HCT116 (cell line): Measurements from ENCODE around the gene RRAD. TPM values are rescaled to one million over a fixed set of nuclear protein-coding genes. Genes with fewer than 3 reads are reported as not detected.

Source experiments
- ATAC-seq: fragments of 200-7000 bp; cut with Tn5 transposase; 2 replicates; pipeline ENCODE4 v1.9.1; 2020; ENCODE audit warnings: mild to moderate bottlenecking, moderate library complexity
- BruUV-seq: library from RNA; stranded (reverse); fragments of 400-500 nt; replicated peaks from 2 replicates; lab custom pipeline; 2021; lab: Mats Ljungman, UMichigan
- CTCF ChIA-PET: fragments of 300-600 bp; sonication (Branson Sonifier 250); formaldehyde crosslinking; loops from one replicate; lab custom pipeline; 2021; ENCODE audit warnings: antibody characterized with exemption; lab: Charles Lee
- POLR2A ChIA-PET: fragments of 300-600, 350-600 bp; sonication (Branson Sonifier 250); formaldehyde crosslinking; loops from one replicate; lab custom pipeline; 2021; ENCODE audit warnings: antibody characterized with exemption; lab: Charles Lee
- RAD21 ChIA-PET, 2 experiments: fragments of 300-600 bp; sonication (Branson Sonifier 250); formaldehyde crosslinking; loops; one replicate each; lab custom pipeline; 2023; ENCODE audit warnings: low total read pairs in 2 of 2; ENCODE audit not compliant: uncharacterized antibody in 2 of 2, unreplicated experiment in 2 of 2, low non-redundant PET in 1 of 2; lab: Charles Lee
- DNase-seq: peaks from one replicate; pipeline ENCODE4 v3.0.0-alpha.2; 2010; ENCODE audit warnings: low read depth, low spot score
- H2AFZ ChIP-seq: fragments of 200-600 bp; shearing (Covaris generic), sonication (generic); 2 replicates; pipeline ENCODE4 v1.6.1; 2017; ENCODE audit warnings: low read depth, mixed run types, mixed read lengths, antibody characterized with exemption, low read length; ENCODE audit not compliant: poor library complexity, severe bottlenecking
- H3K27ac ChIP-seq: 2 replicates; pipeline ENCODE4 v1.5.1; 2012; ENCODE audit warnings: low read depth, low read length
- H3K27me3 ChIP-seq: fragments of 200-600 bp; sonication (generic); 2 replicates; pipeline ENCODE4 v1.6.1; 2016; ENCODE audit warnings: mixed run types, low read length, mixed read lengths; ENCODE audit not compliant: insufficient read depth
- H3K36me3 ChIP-seq, 2 experiments: fragments of 200-500 bp in 1 of 2; fragments of 200-600 bp in 1 of 2; sonication (Bioruptor generic) in 1 of 2; sonication (generic) in 1 of 2; 2 replicates each; pipeline versions ENCODE4 v1.5.1 to v1.6.1; 2014 to 2016; ENCODE audit warnings: low read length in 2 of 2, inconsistent platforms in 1 of 2, mixed read lengths in 1 of 2, mixed run types in 1 of 2; ENCODE audit not compliant: insufficient read depth in 2 of 2, control insufficient read depth in 1 of 2
- H3K4me1 ChIP-seq, 2 experiments: fragments of 200-600 bp in 1 of 2; sonication (generic) in 1 of 2; 2 replicates each; pipeline versions ENCODE4 v1.5.1 to v1.6.1; 2012 to 2017; ENCODE audit warnings: low read length in 2 of 2, inconsistent platforms in 1 of 2, mild to moderate bottlenecking in 1 of 2, mixed read lengths in 1 of 2, mixed run types in 1 of 2, moderate library complexity in 1 of 2; ENCODE audit not compliant: insufficient read depth in 2 of 2, control insufficient read depth in 1 of 2
- H3K4me2 ChIP-seq: fragments of 200-600 bp; sonication (generic); 2 replicates; pipeline ENCODE4 v1.6.1; 2017; ENCODE audit warnings: mixed run types, low read length, mixed read lengths
- H3K4me3 ChIP-seq, 2 experiments: fragments of 200-600 bp in 1 of 2; sonication (generic) in 1 of 2; replicated peaks in 1 of 2; 2 replicates each; pipeline ENCODE4 v1.5.1; 2011 to 2016; ENCODE audit warnings: low read length in 2 of 2, control low read depth in 1 of 2, low read depth in 1 of 2, mild to moderate bottlenecking in 1 of 2, mixed read lengths in 1 of 2, mixed run types in 1 of 2
- H3K79me2 ChIP-seq: fragments of 200-600 bp; sonication (generic); 2 replicates; pipeline ENCODE4 v1.6.1; 2017; ENCODE audit warnings: mild to moderate bottlenecking, mixed run types, low read length, moderate library complexity, mixed read lengths; ENCODE audit not compliant: insufficient read depth
- H3K9ac ChIP-seq: fragments of 200-600 bp; sonication (generic); 2 replicates; pipeline ENCODE4 v1.6.1; 2016; ENCODE audit warnings: low read length, mixed read lengths
- H3K9me2 ChIP-seq: fragments of 200-600 bp; sonication (generic), shearing (Covaris generic); 2 replicates; pipeline ENCODE4 v1.6.1; 2017; ENCODE audit warnings: mixed run types, mild to moderate bottlenecking, moderate library complexity; ENCODE audit not compliant: insufficient read depth
- H3K9me3 ChIP-seq, 2 experiments: fragments of 200-500 bp in 1 of 2; fragments of 200-600 bp in 1 of 2; sonication (Bioruptor generic) in 1 of 2; sonication (generic) in 1 of 2; 2 replicates each; pipeline ENCODE4 v1.6.1; 2014 to 2017; ENCODE audit warnings: low read length in 2 of 2, mixed read lengths in 2 of 2, inconsistent platforms in 1 of 2, low read depth in 1 of 2, mild to moderate bottlenecking in 1 of 2, mixed run types in 1 of 2, moderate library complexity in 1 of 2; ENCODE audit not compliant: control insufficient read depth in 1 of 2, insufficient read depth in 1 of 2
- H4K20me1 ChIP-seq: fragments of 200-600 bp; sonication (generic), shearing (Covaris generic); 2 replicates; pipeline ENCODE4 v1.6.1; 2017; ENCODE audit warnings: mixed run types, mild to moderate bottlenecking, moderate library complexity; ENCODE audit not compliant: insufficient read depth
- ATF3 ChIP-seq: IDR thresholded peaks from 2 replicates; pipeline ENCODE4 v1.6.1; 2012
- CEBPB ChIP-seq: IDR thresholded peaks from 2 replicates; pipeline ENCODE4 v1.6.1; 2012; ENCODE audit warnings: low read depth
- EGR1 ChIP-seq: IDR thresholded peaks from 2 replicates; pipeline ENCODE4 v1.6.1; 2012; ENCODE audit warnings: low read depth
- ELF1 ChIP-seq: IDR thresholded peaks from 2 replicates; pipeline ENCODE4 v1.6.1; 2012; ENCODE audit warnings: low read depth, borderline replicate concordance
- EZH2phosphoT487 ChIP-seq: fragments of 200-600 bp; IDR thresholded peaks from 2 replicates; pipeline ENCODE4 v1.6.1; 2018; ENCODE audit warnings: antibody characterized with exemption, borderline replicate concordance
- JUND ChIP-seq: IDR thresholded peaks from 2 replicates; pipeline ENCODE4 v1.6.1; 2012
- POLR2A ChIP-seq: IDR thresholded peaks from 2 replicates; pipeline ENCODE4 v1.7.0; 2011; ENCODE audit warnings: borderline replicate concordance; ENCODE audit not compliant: insufficient read depth, insufficient read length; ENCODE audit errors: extremely low read depth
- RAD21 ChIP-seq: IDR thresholded peaks from 2 replicates; pipeline ENCODE4 v1.6.1; 2012; ENCODE audit warnings: low read depth, mild to moderate bottlenecking
- REST ChIP-seq: IDR thresholded peaks from 2 replicates; pipeline ENCODE4 v1.6.1; 2012; ENCODE audit warnings: low read depth
- SP1 ChIP-seq: IDR thresholded peaks from 2 replicates; pipeline ENCODE4 v1.6.1; 2012; ENCODE audit warnings: low read depth
- SRF ChIP-seq: IDR thresholded peaks from 2 replicates; pipeline ENCODE4 v1.6.1; 2012; ENCODE audit warnings: low read depth
- TCF7L2 ChIP-seq: IDR thresholded peaks from 2 replicates; pipeline ENCODE4 v1.7.0; 2011; ENCODE audit warnings: borderline replicate concordance, inconsistent platforms; ENCODE audit not compliant: insufficient read depth, insufficient read length; ENCODE audit errors: extremely low read depth
- YY1 ChIP-seq: IDR thresholded peaks from 2 replicates; pipeline ENCODE4 v1.6.1; 2011; ENCODE audit warnings: low read length, low read depth, moderate library complexity, mild to moderate bottlenecking; ENCODE audit not compliant: insufficient replicate concordance; ENCODE audit errors: extremely low read depth
- ZBTB33 ChIP-seq: IDR thresholded peaks from 2 replicates; pipeline ENCODE4 v1.6.1; 2011; ENCODE audit warnings: mild to moderate bottlenecking, low read length, moderate library complexity; ENCODE audit not compliant: insufficient replicate concordance; ENCODE audit errors: extremely low read depth
- intact Hi-C: fragments of 100-400 bp; cut with micrococcal nuclease; formaldehyde crosslinking; loops from 2 replicates; pipeline ENCODE4 v1.10.0; 2022
- total RNA-seq: library from RNA; stranded (reverse); gene quantifications from one replicate; pipeline ENCODE4 v1.2.1, GENCODE V29; 2021; ENCODE audit not compliant: unreplicated experiment

Gene RRAD
- total RNA-seq, 1 experiment from 2014 or later = 2.2 TPM

DNA sequence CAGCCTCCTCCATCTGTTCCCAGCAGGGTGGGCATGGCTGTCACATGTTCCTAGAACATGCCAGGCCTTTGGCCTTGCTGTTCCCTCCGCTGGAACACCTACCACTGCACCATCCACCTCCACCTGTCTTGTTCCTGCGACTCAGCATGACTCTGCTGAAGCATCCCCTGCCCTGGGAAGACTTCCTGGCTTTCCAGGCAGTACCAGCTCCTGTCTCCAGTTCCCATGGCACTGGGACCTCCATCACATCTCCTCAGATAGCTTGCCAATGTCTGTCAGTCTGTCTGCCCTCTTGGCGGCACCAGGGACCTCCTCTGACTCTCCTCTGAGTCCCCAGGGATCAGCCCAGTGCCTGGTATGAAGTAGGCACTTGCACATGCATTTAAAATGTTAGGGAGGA is 29.3 kb downstream of the RRAD start:
- POLR2A ChIA-PET = no interaction called here
- no peak overlapping the region for H3K4me2 ChIP-seq
- ATAC-seq = no peak

More for the DNA sequence above, 29.3 kb downstream of the RRAD start:
- intact Hi-C loops = loop anchor here (1.0 to 10.0 kb wide), 4 partner anchors 32 to 209 kb away; partner anchors contain the start of gene PHAF1
- Histone ChIP-seq H4K20me1 (no peaks in the 10 kb centered on the region), H3K36me3 (no peaks in the 10 kb centered on the region; a peak in 1 of 4 replicates), H3K79me2 (no peaks in the 10 kb centered on the region), H3K4me3 (no peak overlapping the region), H3K9ac (no peak overlapping the region), H3K27ac (no peak overlapping the region), H2AFZ (no peak overlapping the region), H3K4me1 (peaks cover 7 to 12% of the 10 kb centered on the region in 2 experiments; a peak in 3 of 4 replicates), H3K9me2 (no peaks in the 10 kb centered on the region), H3K9me3 (no peaks in the 10 kb centered on the region), H3K27me3 (no peaks in the 10 kb centered on the region)
- RAD21 ChIA-PET = interaction anchor here (1.0 to 1.3 kb wide), 2 partner anchors 32 to 33 kb away, joined by 5 to 6 read pairs; no protein-coding TSS in a partner anchor
- TF ChIP-seq ZBTB33 (no peak), CEBPB (no peak), EGR1 (no peak), POLR2A (no peak), YY1 (no peak), SRF (no peak), ATF3 (no peak), TCF7L2 (no peak), JUND (no peak), REST (no peak), ELF1 (no peak), EZH2phosphoT487 (no peak), SP1 (no peak), RAD21 (no peak)
- no peak for DNase-seq
- CTCF ChIA-PET = interaction anchor here (0.6 to 2.4 kb wide), 13 partner anchors 14 to 552 kb away, joined by 3 to 32 read pairs (median 5); partner anchors contain the start of genes CES3, ELMO3 and PDP2
- BruUV-seq = no TSS peak
